ENCODE measurements around the gene GNA14. TPM values are rescaled to one million over a fixed set of nuclear protein-coding genes. Genes with fewer than 3 reads are reported as not detected.

The GNA14 gene
- polyA plus RNA-seq, 2 of the 4 experiments (the other 2 are of a cell fraction) = 0.04 to 0.06 TPM

- TF ChIP-seq REST (IDR thresholded peaks at IDR 0.05) (no peak), MYC (IDR thresholded peaks at IDR 0.05; ENCODE audit: borderline replicate concordance, low read length) (no peak)
Measured at GRCh38 chr9:77457916-77458592, 190.1 kb downstream of the GNA14 start (continued).

- H3K4me1 ChIP-seq = no peaks in the 10 kb centered on the region
- no peaks in the 10 kb centered on the region for H3K9me3 ChIP-seq
- H3K4me3 ChIP-seq = no peak overlapping the region
- FAIRE-seq = peak; percentile 54
- WGBS (ENCODE audit: missing lambda C conversion rate) = 13% methylated on average over 10 of the region's 10 CpGs
- TF ChIP-seq ZFP36 (IDR thresholded peaks at IDR 0.05; ENCODE audit: borderline replicate concordance, partially characterized antibody) (no peak), MYC (IDR thresholded peaks at IDR 0.05; ENCODE audit: borderline replicate concordance, low read length) (no peak), TP53 (CRISPR knock-in tag; IDR thresholded peaks at IDR 0.05) (no peak), FOSL2 (IDR thresholded peaks at IDR 0.05) (no peak), FOSL2 (CRISPR knock-in tag; IDR thresholded peaks at IDR 0.05) (peak; percentile 90), RAD21 (conservative IDR thresholded peaks at IDR 0.05 in 1 of 2, IDR thresholded peaks at IDR 0.05 in 1 of 2) (peak; percentile 38 to 39; a peak in 4 of 5 replicates), PBX3 (IDR thresholded peaks at IDR 0.05) (no peak), TFCP2L1 (CRISPR knock-in tag; IDR thresholded peaks at IDR 0.05) (no peak), RARB (CRISPR knock-in tag; IDR thresholded peaks at IDR 0.05) (no peak), HMGXB4 (CRISPR knock-in tag; IDR thresholded peaks at IDR 0.05; ENCODE audit: borderline replicate concordance) (no peak), KDM5A (IDR thresholded peaks at IDR 0.05) (no peak), SMC3 (IDR thresholded peaks at IDR 0.05) (peak; percentile 57), HOXA7 (CRISPR knock-in tag; IDR thresholded peaks at IDR 0.05) (no peak), HOXB13 (CRISPR knock-in tag; IDR thresholded peaks at IDR 0.05; ENCODE audit: low read depth) (no peak), CTCF (IDR thresholded peaks at IDR 0.05) (peak; percentile 69), NFE2L2 (conservative IDR thresholded peaks at IDR 0.05; ENCODE audit: low read length) (no peak)
- POLR2A ChIA-PET = no interaction called here
- H3K27ac ChIP-seq = no peak overlapping the region
- CTCF ChIA-PET = interaction anchor here (0.6 to 12.3 kb wide), 60 partner anchors 10 to 688 kb away, joined by 3 to 238 read pairs (median 4); partner anchors contain the start of gene VPS13A
- ATAC-seq = peak; percentile 81 to 89
- H3K4me2 ChIP-seq = no peak overlapping the region
- DNase-seq (ENCODE audit: low read depth in 1 of 2, low spot score in 1 of 2) = peak; percentile 87 to 90
Measured at GRCh38 chr9:77456829-77457437, 191.2 kb downstream of the GNA14 start.
